ENCODE results near the gene PPM1E. TPM values are rescaled to one million over a fixed set of nuclear protein-coding genes. Genes with fewer than 3 reads are reported as not detected.

PPM1E gene
- total RNA-seq, 6 experiments from 2014 or later = 0.61 to 1.3 (median 0.97) TPM

DNA sequence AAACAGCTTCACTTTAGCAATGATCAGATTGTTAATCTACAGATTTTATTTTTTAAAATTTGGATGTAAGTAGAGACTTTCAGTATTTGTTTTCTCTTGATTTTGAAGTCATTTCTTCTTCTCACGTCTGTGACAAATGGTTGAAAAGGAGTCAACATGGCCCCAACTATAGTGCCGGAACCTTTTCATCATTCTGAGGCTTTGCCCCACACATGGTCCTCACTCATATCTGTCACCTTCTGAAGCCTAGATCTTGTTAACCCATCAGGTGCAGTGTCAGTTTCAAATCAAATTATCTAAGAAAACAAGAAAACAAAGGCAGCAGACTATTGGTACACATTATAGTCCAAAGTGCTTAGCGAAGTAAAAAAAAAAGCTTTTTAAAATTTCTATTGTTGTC is 227.0 kb downstream of the PPM1E start:
- Histone ChIP-seq H3K4me1 (no peaks in the 10 kb centered on the region), H3K4me3 (no peak overlapping the region), H3K27me3 (no peaks in the 10 kb centered on the region), H3K9me3 (no peaks in the 10 kb centered on the region), H3K36me3 (no peaks in the 10 kb centered on the region), H3K27ac (no peak overlapping the region)
- no peak for TF ChIP-seq POLR2A (IDR thresholded peaks at IDR 0.05)
- TF ChIP-seq, protein P1, sequence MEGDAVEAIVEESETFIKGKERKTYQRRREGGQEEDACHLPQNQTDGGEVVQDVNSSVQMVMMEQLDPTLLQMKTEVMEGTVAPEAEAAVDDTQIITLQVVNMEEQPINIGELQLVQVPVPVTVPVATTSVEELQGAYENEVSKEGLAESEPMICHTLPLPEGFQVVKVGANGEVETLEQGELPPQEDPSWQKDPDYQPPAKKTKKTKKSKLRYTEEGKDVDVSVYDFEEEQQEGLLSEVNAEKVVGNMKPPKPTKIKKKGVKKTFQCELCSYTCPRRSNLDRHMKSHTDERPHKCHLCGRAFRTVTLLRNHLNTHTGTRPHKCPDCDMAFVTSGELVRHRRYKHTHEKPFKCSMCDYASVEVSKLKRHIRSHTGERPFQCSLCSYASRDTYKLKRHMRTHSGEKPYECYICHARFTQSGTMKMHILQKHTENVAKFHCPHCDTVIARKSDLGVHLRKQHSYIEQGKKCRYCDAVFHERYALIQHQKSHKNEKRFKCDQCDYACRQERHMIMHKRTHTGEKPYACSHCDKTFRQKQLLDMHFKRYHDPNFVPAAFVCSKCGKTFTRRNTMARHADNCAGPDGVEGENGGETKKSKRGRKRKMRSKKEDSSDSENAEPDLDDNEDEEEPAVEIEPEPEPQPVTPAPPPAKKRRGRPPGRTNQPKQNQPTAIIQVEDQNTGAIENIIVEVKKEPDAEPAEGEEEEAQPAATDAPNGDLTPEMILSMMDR (IDR thresholded peaks at IDR 0.05) = no peak
- 100% methylated on average over 3 of the region's 3 CpGs for WGBS (ENCODE audit: insufficient coverage, low coverage, low lambda C conversion rate, missing lambda C conversion rate)
- intact Hi-C loops (cut with DNase I) = no loop called here
- no peak for ATAC-seq
- no peak for DNase-seq

DNA sequence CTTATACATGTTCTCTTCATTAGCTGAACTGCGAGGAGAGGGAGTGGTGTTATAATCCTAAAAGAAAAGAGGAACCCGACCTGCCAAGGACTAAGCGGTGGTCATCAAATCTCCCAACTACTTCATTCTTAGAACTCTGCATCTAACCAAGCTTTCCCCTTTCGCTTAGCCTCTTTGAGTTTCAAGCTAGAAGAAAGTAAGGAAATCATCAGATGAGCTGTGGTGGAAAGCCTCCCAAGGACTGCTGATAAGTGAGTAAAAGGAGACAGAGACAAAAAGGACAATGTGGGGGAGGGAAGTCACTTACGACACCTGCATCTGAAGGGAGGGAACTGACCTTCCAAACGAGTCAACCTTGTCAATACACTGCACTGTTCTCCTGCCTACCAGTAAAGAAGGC is 229.7 kb downstream of the PPM1E start:
- Histone ChIP-seq H3K36me3 (no peaks in the 10 kb centered on the region), H3K27me3 (no peaks in the 10 kb centered on the region), H3K4me3 (no peak overlapping the region), H3K9me3 (no peaks in the 10 kb centered on the region), H3K4me1 (no peaks in the 10 kb centered on the region), H3K27ac (no peak overlapping the region)
- ATAC-seq (peak in 2 of 4 donors; percentile 23 to 30), DNase-seq (no peak)
- no peak for TF ChIP-seq POLR2A (IDR thresholded peaks at IDR 0.05)
- TF ChIP-seq, protein P1 (IDR thresholded peaks at IDR 0.05) = no peak
- intact Hi-C loops (cut with DNase I) = no loop called here
- WGBS (ENCODE audit: insufficient coverage, low coverage, low lambda C conversion rate, missing lambda C conversion rate) = 60% methylated on average over 6 of the region's 6 CpGs

DNA sequence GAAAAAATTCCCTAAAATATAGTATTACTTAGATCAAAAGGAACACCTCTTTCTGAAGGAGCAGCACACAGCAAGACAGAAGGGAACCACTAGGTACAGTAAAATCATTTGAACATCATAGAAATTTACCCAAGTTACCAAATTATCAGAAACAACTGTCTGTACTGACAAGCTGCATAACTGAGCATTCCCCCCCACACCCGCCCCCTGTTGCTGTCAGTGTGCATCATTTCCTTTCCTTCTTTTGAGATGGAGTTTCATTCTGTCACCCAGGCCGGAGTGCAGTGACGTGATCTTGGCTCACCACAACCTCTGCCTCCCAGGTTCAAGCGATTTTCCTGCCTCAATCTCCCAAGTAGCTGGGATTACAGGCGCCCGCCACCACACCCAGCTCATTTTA is 230.3 kb downstream of the PPM1E start:
- H3K9me3 ChIP-seq = no peaks in the 10 kb centered on the region
- H3K36me3 ChIP-seq = no peaks in the 10 kb centered on the region
- H3K27me3 ChIP-seq = no peaks in the 10 kb centered on the region
- no peak for DNase-seq
- no peak for TF ChIP-seq POLR2A (IDR thresholded peaks at IDR 0.05)
- TF ChIP-seq, protein P1 (IDR thresholded peaks at IDR 0.05) = no peak
- H3K27ac ChIP-seq = no peak overlapping the region
- H3K4me3 ChIP-seq = no peak overlapping the region
- ATAC-seq = no peak
- intact Hi-C loops (cut with DNase I) = no loop called here
- H3K4me1 ChIP-seq = peaks cover 0 to under 1% (median 0%) of the 10 kb centered on the region in 4 donors
- whole genome bisulfite sequencing (ENCODE audit: insufficient coverage, low coverage, low lambda C conversion rate, missing lambda C conversion rate) = 75% methylated on average over 4 of the region's 6 CpGs

DNA sequence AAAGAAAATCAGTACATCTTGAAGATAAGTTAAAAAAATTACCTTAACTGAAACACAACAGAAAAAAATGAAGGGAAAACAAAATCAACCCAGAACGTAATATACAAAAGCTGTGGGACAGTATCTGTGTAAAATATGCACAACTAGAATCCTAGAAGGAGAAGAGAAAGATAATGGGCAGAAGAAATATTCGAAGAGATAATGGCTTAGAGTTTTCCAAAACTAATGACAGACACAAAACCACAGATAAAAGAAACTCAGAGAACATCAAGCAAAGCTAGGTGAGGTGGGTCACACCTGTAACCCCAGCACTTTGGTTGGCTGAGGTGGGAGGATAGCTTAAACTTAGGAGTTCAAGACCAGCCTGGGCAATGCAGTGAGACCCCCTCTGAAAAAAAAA is 234.0 kb downstream of the PPM1E start:
- ATAC-seq (no peak), DNase-seq (no peak)
- Histone ChIP-seq H3K36me3 (no peaks in the 10 kb centered on the region), H3K4me1 (peaks cover 0 to 30% (median 7%) of the 10 kb centered on the region in 4 donors), H3K27me3 (no peaks in the 10 kb centered on the region), H3K4me3 (no peak overlapping the region), H3K27ac (no peak overlapping the region), H3K9me3 (no peaks in the 10 kb centered on the region)
- WGBS (ENCODE audit: insufficient coverage, low coverage, low lambda C conversion rate, missing lambda C conversion rate) = 50% methylated on average over 2 of the region's 2 CpGs
- TF ChIP-seq, protein P1 (IDR thresholded peaks at IDR 0.05) = no peak
- no peak for TF ChIP-seq POLR2A (IDR thresholded peaks at IDR 0.05)
- intact Hi-C loops (cut with DNase I) = no loop called here

Measured in right lobe of liver (tissue), 6 donors.